CD4-positive, alpha-beta T cell treated with Interferon alpha-2 for 1 hour (primary cell): ENCODE results near the gene MAP2K1.

Experiments
- DNase-seq, 2 donors: peaks; one replicate each; pipeline ENCODE4 v3.0.0-alpha.2; 2020 to 2022

The MAP2K1 gene

DNA sequence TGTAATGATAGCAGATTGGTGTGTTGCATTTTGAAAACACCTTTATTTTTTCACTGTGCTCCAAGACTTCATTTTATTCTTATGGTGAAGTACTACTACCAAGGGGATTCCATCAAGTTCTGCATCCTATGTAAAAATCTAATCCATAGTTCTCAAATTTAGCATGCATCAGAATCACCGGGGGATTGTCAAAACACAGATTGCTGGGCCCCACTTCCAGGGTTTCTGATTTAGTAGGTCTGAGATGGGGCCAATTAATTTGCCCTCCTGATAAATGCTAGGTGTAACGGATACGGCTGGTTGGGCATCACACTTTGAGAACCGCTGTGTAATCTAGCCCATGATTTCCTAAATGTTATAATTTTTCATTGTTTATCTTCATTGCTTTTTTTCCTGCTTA, 119.1 kb downstream of the MAP2K1 start:
- DNase-seq = no peak

DNA sequence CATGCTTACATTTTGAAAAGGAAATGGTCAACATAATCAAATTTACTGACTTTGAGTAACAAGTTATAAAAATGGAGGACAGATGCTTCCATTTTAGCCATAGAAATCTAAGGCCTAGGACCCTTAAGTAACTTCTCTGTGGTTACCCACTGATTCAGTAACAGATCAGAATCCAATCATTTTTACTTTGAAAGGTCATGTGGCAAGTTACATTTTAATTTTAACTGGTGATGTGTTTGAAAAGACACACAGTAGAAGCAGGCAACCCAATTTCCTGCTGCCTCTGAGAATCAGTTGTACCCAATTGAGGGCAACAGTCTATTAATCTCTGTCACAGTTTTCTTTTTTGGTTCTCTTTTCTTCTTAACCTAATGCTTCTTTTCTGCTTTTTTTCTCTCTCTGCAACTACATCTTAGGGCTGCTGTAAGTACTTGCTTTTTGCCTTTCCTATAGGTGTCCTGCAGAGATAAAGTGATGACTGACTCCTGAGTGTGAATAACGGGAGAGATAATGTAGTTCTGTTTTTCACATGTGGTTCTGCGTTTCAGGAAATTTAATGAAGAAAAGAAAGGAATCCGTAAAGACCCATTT, 121.7 kb downstream of the MAP2K1 start:
- no peak for DNase-seq

DNA sequence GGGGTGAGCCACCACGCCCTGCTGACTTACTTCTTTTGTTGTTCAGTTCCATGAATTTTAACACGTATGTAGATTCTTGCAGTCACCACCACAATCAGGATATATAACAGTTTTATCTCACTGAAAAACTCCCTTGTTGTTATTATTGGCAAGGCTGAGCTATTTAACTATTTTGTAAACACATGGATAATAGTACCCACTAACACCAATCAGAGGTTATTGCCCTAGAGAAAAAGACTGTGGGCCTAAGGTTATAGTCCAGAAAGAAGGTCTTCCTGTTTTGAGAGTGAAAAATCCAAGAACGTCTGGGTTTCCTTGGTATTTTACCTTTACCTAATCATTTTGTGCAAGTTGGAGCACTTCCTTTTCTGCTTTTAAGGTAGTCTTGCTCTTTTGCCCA, 127.9 kb downstream of the MAP2K1 start:
- no peak for DNase-seq

DNA sequence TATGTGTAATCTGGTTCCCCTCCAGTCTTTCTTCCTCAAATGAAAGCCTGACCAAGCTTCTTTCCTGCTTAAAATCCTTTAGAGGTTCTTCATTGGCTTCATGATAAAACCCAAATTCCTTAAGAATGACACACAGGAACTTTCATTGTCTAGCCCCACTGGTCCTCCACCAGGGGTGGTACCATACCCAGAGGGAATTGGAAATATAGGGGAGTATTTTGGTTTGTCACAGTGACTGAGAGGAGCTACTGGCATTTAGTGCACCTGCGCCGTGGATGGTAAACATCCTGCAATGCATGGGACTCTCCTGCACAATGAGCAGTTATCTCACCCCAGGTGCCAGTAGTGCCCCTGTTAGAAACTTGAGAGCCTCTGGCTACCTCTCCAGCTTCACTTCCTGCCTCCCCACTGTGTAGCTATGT, 129.2 kb downstream of the MAP2K1 start:
- DNase-seq = no peak

GRCh38 chr15:66523926-66524325, 137.2 kb downstream of the MAP2K1 start:
- DNase-seq = no peak

DNA sequence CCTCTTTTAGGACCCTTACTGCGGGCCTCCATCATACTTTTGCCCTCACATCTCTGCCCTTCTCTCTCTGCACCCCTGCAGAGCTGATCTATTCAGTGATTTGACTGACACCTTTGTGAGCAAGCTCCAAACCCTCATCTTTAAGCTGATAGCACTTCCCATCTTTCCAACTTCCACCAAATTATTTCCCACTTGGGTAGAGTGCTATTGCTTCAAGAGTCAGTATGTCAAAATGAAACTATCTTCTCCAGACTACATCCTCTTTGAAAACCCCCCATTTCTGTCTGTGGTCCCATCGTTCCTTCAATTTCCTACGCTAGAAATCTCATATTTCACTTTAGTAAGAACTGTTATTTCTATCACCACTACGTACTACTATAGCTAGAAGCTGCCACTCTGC, 138.1 kb downstream of the MAP2K1 start:
- no peak for DNase-seq

- DNase-seq = no peak
These were observed 148.3 kb downstream of the MAP2K1 start for GRCh38 chr15:66535056-66535455.
